GM18858 (cell line): Measurements from ENCODE around the gene PHACTR1.

Experiments
- ATAC-seq: cut with Tn5 transposase; IDR thresholded peaks from one replicate; pipeline ENCODE4 v1.9.1; 2021; ENCODE audit not compliant: unreplicated experiment

The PHACTR1 gene

GRCh38 chr6:13094781-13095425, 378.3 kb downstream of the PHACTR1 start:
- ATAC-seq, result no peak

GRCh38 chr6:13096084-13096483, 379.5 kb downstream of the PHACTR1 start:
- no peak for ATAC-seq

- no peak for ATAC-seq
Observed at GRCh38 chr6:13097454-13097853, 380.9 kb downstream of the PHACTR1 start.

GRCh38 chr6:13098006-13098405, 381.4 kb downstream of the PHACTR1 start:
- no peak for ATAC-seq

- ATAC-seq, result no peak
Observed at GRCh38 chr6:13098793-13099570, 382.4 kb downstream of the PHACTR1 start.

- ATAC-seq, result no peak
Observed at GRCh38 chr6:13099771-13100170, 383.2 kb downstream of the PHACTR1 start.

GRCh38 chr6:13101409-13101808, 384.8 kb downstream of the PHACTR1 start:
- no peak for ATAC-seq

GRCh38 chr6:13101985-13102384, 385.4 kb downstream of the PHACTR1 start:
- no peak for ATAC-seq

- no peak for ATAC-seq
Observed at GRCh38 chr6:13103169-13103568, 386.6 kb downstream of the PHACTR1 start.

- no peak for ATAC-seq
Observed at GRCh38 chr6:13105139-13105538, 388.6 kb downstream of the PHACTR1 start.

- no peak for ATAC-seq
Observed at GRCh38 chr6:13112921-13113320, 396.4 kb downstream of the PHACTR1 start.

GRCh38 chr6:13113376-13113775, 396.8 kb downstream of the PHACTR1 start:
- ATAC-seq, result no peak

GRCh38 chr6:13113981-13114593, 397.5 kb downstream of the PHACTR1 start:
- no peak for ATAC-seq

- ATAC-seq, result no peak
Observed at GRCh38 chr6:13116155-13116554, 399.6 kb downstream of the PHACTR1 start.

GRCh38 chr6:13117570-13117969, 401.0 kb downstream of the PHACTR1 start:
- ATAC-seq, result no peak

- no peak for ATAC-seq
Observed at GRCh38 chr6:13119549-13119948, 403.0 kb downstream of the PHACTR1 start.

- ATAC-seq, result no peak
Observed at GRCh38 chr6:13120483-13121482, 404.2 kb downstream of the PHACTR1 start.

GRCh38 chr6:13124131-13124530, 407.6 kb downstream of the PHACTR1 start:
- ATAC-seq, result no peak

GRCh38 chr6:13125841-13126240, 409.3 kb downstream of the PHACTR1 start:
- no peak for ATAC-seq

GRCh38 chr6:13131935-13132661, 415.5 kb downstream of the PHACTR1 start:
- no peak for ATAC-seq
